Lower leg skin (tissue), 4 donors: ENCODE results near the gene FILIP1L. TPM values are rescaled to one million over a fixed set of nuclear protein-coding genes. Genes with fewer than 3 reads are reported as not detected.

Source experiments
- DNase-seq, 2 donors: peaks; one replicate each; pipeline ENCODE4 v3.0.0-alpha.2; 2019; ENCODE audit warnings: low spot score in 2 of 2
- H3K4me3 ChIP-seq: fragments of 200-600 bp; sonication (generic); 2 replicates; pipeline ENCODE4 v1.5.1; 2017; ENCODE audit warnings: mild to moderate bottlenecking, low read depth; ENCODE audit not compliant: poor library complexity, severe bottlenecking
- CTCF ChIP-seq, 3 donors: fragments of 450-650 bp; IDR thresholded peaks; one replicate each; pipeline ENCODE4 v1.5.1; 2016; ENCODE audit warnings: antibody characterized with exemption in 3 of 3, mild to moderate bottlenecking in 3 of 3, moderate library complexity in 2 of 3
- POLR2A ChIP-seq, 2 donors: fragments of 450-650 bp; IDR thresholded peaks; one replicate each; pipeline ENCODE4 v1.6.1; 2016 to 2017; ENCODE audit warnings: antibody characterized with exemption in 2 of 2, mild to moderate bottlenecking in 1 of 2, moderate library complexity in 1 of 2
- WGBS, 2 donors: methylation state at CpG; one replicate each; pipeline ENCODE4 v1.1.5; 2018; 5-methylcytosine and 5-hydroxymethylcytosine counted together
- intact Hi-C: fragments of 100-400 bp; cut with DNase I; formaldehyde crosslinking; loops from one replicate; pipeline ENCODE4 v1.15.0; 2023; ENCODE audit warnings: low total_unique reads
- total RNA-seq, 4 donors: library from RNA; depleted of rRNA; stranded (reverse); fragments of >200 nt; gene quantifications; one replicate each; pipeline ENCODE4 v1.1.0, GENCODE V29; 2016

The FILIP1L gene
- total RNA-seq, 4 donors from 2014 or later, result 17.5 to 33.9 (median 22.1) TPM

- no peak for TF ChIP-seq CTCF (IDR thresholded peaks at IDR 0.05)
- whole genome bisulfite sequencing, 2 donors, result 72 to 74% methylated on average over 1 of the region's 1 CpG
- intact Hi-C loops, result no loop called here
- no peak for DNase-seq
- no peak overlapping the region for H3K4me3 ChIP-seq
These were observed 87.0 kb downstream of the FILIP1L start for GRCh38 chr3:100027321-100027720.

GRCh38 chr3:100024520-100025303, 89.6 kb downstream of the FILIP1L start:
- TF ChIP-seq POLR2A (IDR thresholded peaks at IDR 0.05) (no peak), CTCF (IDR thresholded peaks at IDR 0.05) (no peak)
- intact Hi-C loops, result no loop called here
- H3K4me3 ChIP-seq, result no peak overlapping the region
- 33 to 48% methylated on average over 7 of the region's 7 CpGs for WGBS, 2 donors
- no peak for DNase-seq

GRCh38 chr3:100023595-100023994, 90.7 kb downstream of the FILIP1L start:
- TF ChIP-seq POLR2A (IDR thresholded peaks at IDR 0.05), result no peak
- no peak for TF ChIP-seq CTCF (IDR thresholded peaks at IDR 0.05)
- no peak for DNase-seq
- intact Hi-C loops, result no loop called here
- WGBS, 2 donors, result 44 to 56% methylated on average over 1 of the region's 1 CpG
- H3K4me3 ChIP-seq, result no peak overlapping the region

GRCh38 chr3:100023150-100023549, 91.2 kb downstream of the FILIP1L start:
- intact Hi-C loops, result no loop called here
- TF ChIP-seq POLR2A (IDR thresholded peaks at IDR 0.05) (no peak), CTCF (IDR thresholded peaks at IDR 0.05) (no peak)
- WGBS, 2 donors, result 27 to 32% methylated on average over 5 of the region's 5 CpGs
- DNase-seq, result no peak
- H3K4me3 ChIP-seq, result no peak overlapping the region

- intact Hi-C loops, result no loop called here
- TF ChIP-seq POLR2A (IDR thresholded peaks at IDR 0.05) (no peak), CTCF (IDR thresholded peaks at IDR 0.05) (no peak)
These were observed 91.8 kb downstream of the FILIP1L start for GRCh38 chr3:100022506-100022905.

More at GRCh38 chr3:100022506-100022905, 91.8 kb downstream of the FILIP1L start:
- DNase-seq, result no peak
- no peak overlapping the region for H3K4me3 ChIP-seq
